HG03432 (cell line): ENCODE measurements around the gene DMKN.

Source experiments
- ATAC-seq: cut with Tn5 transposase; IDR thresholded peaks from one replicate; pipeline ENCODE4 v1.9.1; 2021; ENCODE audit warnings: mild to moderate bottlenecking, moderate library complexity; ENCODE audit not compliant: unreplicated experiment

Gene DMKN, protein sequence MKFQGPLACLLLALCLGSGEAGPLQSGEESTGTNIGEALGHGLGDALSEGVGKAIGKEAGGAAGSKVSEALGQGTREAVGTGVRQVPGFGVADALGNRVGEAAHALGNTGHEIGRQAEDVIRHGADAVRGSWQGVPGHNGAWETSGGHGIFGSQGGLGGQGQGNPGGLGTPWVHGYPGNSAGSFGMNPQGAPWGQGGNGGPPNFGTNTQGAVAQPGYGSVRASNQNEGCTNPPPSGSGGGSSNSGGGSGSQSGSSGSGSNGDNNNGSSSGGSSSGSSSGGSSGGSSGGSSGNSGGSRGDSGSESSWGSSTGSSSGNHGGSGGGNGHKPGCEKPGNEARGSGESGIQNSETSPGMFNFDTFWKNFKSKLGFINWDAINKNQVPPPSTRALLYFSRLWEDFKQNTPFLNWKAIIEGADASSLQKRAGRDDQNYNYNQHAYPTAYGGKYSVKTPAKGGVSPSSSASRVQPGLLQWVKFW

GRCh38 chr19:35513628-35514281 lies at the start of gene DMKN:
DMKN (minus strand) TSS chr19:35513649; CDS start chr19:35513475, 174 bp downstream.
- no peak for ATAC-seq

DNA sequence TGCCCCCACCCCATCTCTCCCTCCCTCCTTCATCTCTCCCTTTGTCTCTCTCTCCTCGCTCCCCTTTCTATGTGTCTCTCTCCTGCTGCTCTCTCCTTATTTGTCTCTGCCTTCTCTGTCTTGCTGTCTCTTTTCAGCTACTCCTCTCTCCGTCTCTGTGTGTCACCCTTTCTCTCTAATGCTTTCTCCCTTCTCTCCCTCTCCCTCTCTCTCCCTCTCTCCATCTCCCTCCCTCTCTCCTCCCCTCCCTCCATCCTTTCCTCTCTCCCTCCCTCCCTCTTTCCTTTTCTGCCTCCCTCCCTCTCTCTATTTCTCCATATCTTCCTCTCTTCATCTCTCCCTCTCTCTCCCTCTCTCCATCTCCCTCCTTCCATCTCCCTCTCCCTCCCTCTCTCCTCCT lies 49.3 kb upstream of the DMKN start:
- ATAC-seq: no peak

DNA sequence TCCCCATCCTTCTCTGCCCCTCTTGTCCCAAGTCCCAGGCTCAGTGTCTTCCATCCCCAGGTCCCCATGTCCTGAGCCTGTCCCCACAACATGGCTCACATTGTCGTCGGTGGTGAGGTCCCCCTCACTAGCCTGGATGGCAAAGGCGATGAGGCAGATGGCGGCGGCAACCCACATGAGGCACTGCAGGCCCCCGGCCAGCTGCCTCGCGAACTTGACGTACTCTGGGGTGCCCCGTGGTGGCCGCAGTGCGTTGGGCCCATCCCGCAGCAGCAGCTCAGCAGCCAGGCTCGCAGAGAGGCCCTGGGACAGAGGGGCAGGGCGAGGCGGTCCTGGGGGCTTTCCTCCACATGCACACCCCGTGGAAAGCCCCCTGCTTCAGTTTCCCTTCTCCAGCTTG lies 48.9 kb upstream of the DMKN start:
- no peak for ATAC-seq

- no peak for ATAC-seq
Observed at GRCh38 chr19:35561436-35561835, 48.0 kb upstream of the DMKN start.

- no peak for ATAC-seq
Observed at GRCh38 chr19:35560677-35561076, 47.2 kb upstream of the DMKN start.

- no peak for ATAC-seq
Observed at GRCh38 chr19:35560271-35560670, 46.8 kb upstream of the DMKN start.

DNA sequence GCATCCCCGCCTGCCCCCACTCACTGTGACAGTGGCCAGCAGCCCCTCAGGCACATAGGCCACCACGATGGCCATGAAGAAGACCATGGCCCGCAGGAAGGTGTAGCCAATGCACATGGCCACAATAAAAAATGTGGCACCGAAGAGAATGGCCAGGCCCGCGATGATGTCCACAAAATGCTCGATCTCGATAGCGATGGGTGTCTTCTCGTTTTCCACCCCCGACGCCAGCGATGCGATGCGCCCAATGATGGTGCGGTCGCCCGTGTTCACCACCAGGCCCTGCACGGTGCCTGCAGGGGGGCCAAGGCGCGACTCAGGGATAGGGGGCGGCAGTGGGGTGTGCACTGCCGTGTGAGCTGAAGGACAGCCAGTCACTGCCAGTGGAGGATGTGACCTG lies 46.3 kb upstream of the DMKN start:
- no peak for ATAC-seq

DNA sequence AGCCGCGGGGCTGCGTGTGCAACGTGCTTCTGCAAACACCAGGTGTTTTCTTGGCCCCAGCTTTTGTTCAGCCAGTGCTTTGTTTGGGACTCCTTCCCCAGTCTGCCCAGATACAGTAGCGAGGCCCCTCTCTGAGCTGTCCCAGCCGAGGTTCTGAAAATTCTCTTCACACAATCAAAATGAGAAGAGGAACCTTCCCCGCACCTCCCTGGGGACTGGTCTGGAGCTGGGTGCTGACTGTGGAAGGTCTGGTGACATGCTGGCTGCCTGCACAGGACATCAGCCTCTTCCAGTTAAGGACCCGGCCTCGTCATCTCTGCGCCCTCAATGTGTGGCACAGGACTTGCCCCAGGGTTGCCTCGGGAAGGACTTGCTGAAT lies 45.8 kb upstream of the DMKN start:
- ATAC-seq: peak; percentile 64

- no peak for ATAC-seq
Observed at GRCh38 chr19:35558400-35559280, 45.2 kb upstream of the DMKN start.

DNA sequence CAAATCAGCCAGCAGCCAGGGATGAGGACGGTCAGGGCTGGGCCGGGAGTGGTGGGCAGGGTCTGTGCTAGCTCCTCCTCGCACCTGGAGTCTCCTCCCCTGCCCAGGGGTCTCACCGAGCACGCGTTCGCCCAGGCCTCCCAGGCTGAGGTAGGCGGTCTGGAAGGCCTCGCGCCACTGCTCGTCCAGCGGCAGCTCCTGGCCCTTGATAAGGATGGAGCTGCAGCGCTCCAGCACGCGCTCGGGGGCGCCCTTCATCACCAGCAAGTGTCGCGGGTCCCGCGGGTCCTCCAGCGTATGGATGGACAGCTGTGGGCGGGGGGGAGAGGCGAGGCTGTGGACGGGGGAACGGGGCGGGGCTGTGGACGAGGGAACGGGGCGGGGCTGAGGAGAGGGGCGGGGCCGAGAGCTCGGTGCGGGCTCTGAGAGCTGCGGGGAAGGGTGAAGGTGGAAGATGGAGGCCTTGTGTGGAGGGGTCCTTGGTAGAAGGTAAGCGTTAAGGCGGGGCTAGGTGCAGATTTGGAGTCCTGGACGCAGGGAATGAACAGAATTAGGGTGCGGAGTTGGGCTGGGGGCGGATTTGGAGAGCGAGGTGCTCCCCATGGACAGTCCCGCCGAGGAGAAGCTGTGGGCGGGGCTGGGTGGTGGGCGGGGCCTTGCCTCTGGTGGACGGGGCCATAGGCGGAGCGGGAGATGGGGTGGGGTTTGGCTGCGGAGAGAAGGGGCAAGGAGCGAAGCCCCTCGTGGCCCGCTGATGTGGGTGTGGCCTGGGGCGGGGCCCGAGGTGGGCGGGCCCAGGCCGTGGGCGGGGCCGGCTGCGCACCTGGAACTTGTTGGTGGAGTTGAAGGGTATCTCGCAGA lies 44.3 kb upstream of the DMKN start:
- no peak for ATAC-seq

- ATAC-seq: no peak
Observed at GRCh38 chr19:35556846-35557538, 43.5 kb upstream of the DMKN start.

GRCh38 chr19:35556025-35556590 lies 42.7 kb upstream of the DMKN start:
- no peak for ATAC-seq

- ATAC-seq: no peak
Observed at GRCh38 chr19:35555301-35556005, 42.0 kb upstream of the DMKN start.

GRCh38 chr19:35554076-35554475 lies 40.6 kb upstream of the DMKN start:
- no peak for ATAC-seq

DNA sequence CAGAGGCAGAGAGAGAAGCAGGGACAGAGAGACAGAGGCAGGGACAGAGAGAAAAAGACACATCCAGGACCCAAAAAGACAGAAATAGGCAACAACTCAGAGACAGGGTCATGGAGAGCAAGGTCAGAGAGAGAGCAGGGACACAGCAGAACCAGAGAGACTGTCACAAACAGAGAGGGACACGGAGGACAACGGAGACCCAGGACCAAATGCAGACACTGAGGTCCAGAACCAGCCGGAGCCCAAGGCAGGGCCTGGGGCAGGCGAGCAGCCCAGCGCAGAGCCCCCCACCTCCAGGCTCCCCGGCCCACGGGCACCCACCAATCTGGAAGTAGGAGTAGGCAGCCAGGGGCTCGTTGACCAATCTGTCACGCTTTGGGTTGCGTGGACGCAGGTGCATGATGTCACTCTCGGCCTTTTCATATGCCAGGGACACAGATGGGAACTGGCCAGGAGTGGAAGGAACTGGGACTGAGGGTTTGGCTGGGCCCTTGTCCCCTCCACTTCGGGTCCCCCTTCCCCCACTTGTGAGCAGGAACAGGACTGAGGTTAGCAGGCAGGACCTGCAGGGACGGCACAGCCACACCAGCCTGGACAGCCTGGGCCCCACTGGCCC lies 40.0 kb upstream of the DMKN start:
- no peak for ATAC-seq

GRCh38 chr19:35552534-35553384 lies 39.3 kb upstream of the DMKN start:
- ATAC-seq: no peak

GRCh38 chr19:35551091-35551810 lies 37.8 kb upstream of the DMKN start:
- no peak for ATAC-seq
